Psoas muscle (tissue), 8 donors: ENCODE data around the gene FUCA1. TPM values are rescaled to one million over a fixed set of nuclear protein-coding genes. Genes with fewer than 3 reads are reported as not detected.

Experiments used
- ATAC-seq, 4 donors: fragments of 200-7000 bp; cut with Tn5 transposase; one replicate each; pipeline ENCODE4 v1.9.1; 2020; ENCODE audit warnings: moderate library complexity in 3 of 4, mild to moderate bottlenecking in 2 of 4
- DNase-seq, 2 donors: peaks; one replicate each; pipeline ENCODE4 v3.0.0-alpha.2; 2020
- H3K27ac ChIP-seq: fragments of 200-600 bp; one replicate; pipeline ENCODE4 v1.8.0; 2022
- H3K27me3 ChIP-seq, 3 donors: fragments of 200-600 bp in 1 of 3; one replicate each; pipeline versions ENCODE4 v1.6.1 to v1.8.0; 2013 to 2022; ENCODE audit warnings: low read length in 2 of 3, mild to moderate bottlenecking in 2 of 3, moderate library complexity in 1 of 3; ENCODE audit not compliant: insufficient read depth in 3 of 3
- H3K36me3 ChIP-seq, 2 donors: fragments of 200-600 bp in 1 of 2; one replicate each; pipeline versions ENCODE4 v1.6.1 to v1.8.0; 2013 to 2022; ENCODE audit warnings: low read depth in 1 of 2, mild to moderate bottlenecking in 1 of 2, moderate library complexity in 1 of 2; ENCODE audit not compliant: insufficient read depth in 1 of 2
- H3K4me1 ChIP-seq: fragments of 200-600 bp; one replicate; pipeline ENCODE4 v1.8.0; 2022
- H3K4me3 ChIP-seq: fragments of 200-600 bp; one replicate; pipeline ENCODE4 v1.8.0; 2022; ENCODE audit warnings: mild to moderate bottlenecking
- H3K9me3 ChIP-seq: fragments of 200-600 bp; one replicate; pipeline ENCODE4 v1.8.0; 2022
- CTCF ChIP-seq: fragments of 200-600 bp; IDR thresholded peaks from one replicate; pipeline ENCODE4 v1.8.0; 2022; ENCODE audit warnings: antibody characterized with exemption
- WGBS, 3 donors: extraction: QIAGEN DNeasy Blood & Tissue Kit; methylation state at CpG; one replicate each; pipeline versions ENCODE4 v1.1.6 to v1.1.7; 2013; 5-methylcytosine and 5-hydroxymethylcytosine counted together
- intact Hi-C, 2 donors: fragments of 100-400 bp; cut with DNase I; formaldehyde crosslinking; loops; one replicate each; pipeline versions ENCODE4 v1.11.0 to v1.14.2; 2022
- polyA plus RNA-seq, 3 donors: library from polyadenylated mRNA; stranded (reverse); fragments of 200-250 nt; gene quantifications; one replicate each; pipeline ENCODE4 v1.2.3, GENCODE V29; 2013
- total RNA-seq, 4 donors: library from RNA; stranded (reverse); fragmentation: NEBNext Ultra II Directional in 2 of 4; extraction: Animal tissue kit (Norgen Biotek cat#: 25700) in 2 of 4; gene quantifications; one replicate each; pipeline versions ENCODE4 v1.2.1 to v1.2.4, GENCODE V29; 2021 to 2023
- donor health status: healthy with polysubstance abuse.
- donor health status: DM: no; HTN: no; CAD: no; lungs with moderate emphysema.
- donor health status: Bipolar disorder and iron deficiency.
- donor health status: healthy.
- donor health status: DM: yes; HTN: yes; CAD: no.
- donor health status: DM: no; HTN: no; CAD: no.
- donor health status: DM: no; HTN: no; CAD: no.
- donor health status: DM: yes; HTN: yes; CAD: no.

The FUCA1 gene
- total and polyA plus RNA-seq, 7 donors, result 5.9 to 17.3 (median 9.2) TPM

- no peak within 1 kb of the TSS for H3K4me3 ChIP-seq
- DNase-seq (no peak), ATAC-seq (no peak)
- no peaks in the 10 kb centered on the region for H3K9me3 ChIP-seq
- H3K27ac ChIP-seq, result no peak within 1 kb of the TSS
- WGBS, 3 donors, result 70 to 85% (median 77%) methylated on average over 7 of the region's 7 CpGs
- no peaks in the 10 kb centered on the region for H3K36me3 ChIP-seq
- TF ChIP-seq CTCF, result no peak
- peaks cover 0 to 2% (median 0%) of the 10 kb centered on the region in 3 donors for H3K27me3 ChIP-seq
- H3K4me1 ChIP-seq, result no peaks in the 10 kb centered on the region
- intact Hi-C loops, result no loop called here
These were observed 45.3 kb upstream of the FUCA1 start, which contains the start of gene CNR2 for GRCh38 chr1:23913212-23913880. CNR2 (minus strand) TSS chr1:23913362; CDS start chr1:23875617, 37,745 bp downstream.

GRCh38 chr1:23911921-23912320 is 43.8 kb upstream of the FUCA1 start:
- H3K27me3 ChIP-seq, result peaks cover 0 to 2% (median 0%) of the 10 kb centered on the region in 3 donors
- no peaks in the 10 kb centered on the region for H3K9me3 ChIP-seq
- WGBS, 3 donors, result 77 to 81% (median 80%) methylated on average over 8 of the region's 8 CpGs
- no peak overlapping the region for H3K4me3 ChIP-seq
- ATAC-seq (no peak), DNase-seq (no peak)
- H3K4me1 ChIP-seq, result no peaks in the 10 kb centered on the region
- H3K27ac ChIP-seq, result no peak overlapping the region
- no peak for TF ChIP-seq CTCF
- no peaks in the 10 kb centered on the region for H3K36me3 ChIP-seq
- intact Hi-C loops, result no loop called here

- H3K27me3 ChIP-seq, result peaks cover 0 to 4% (median 4%) of the 10 kb centered on the region in 3 donors
- WGBS, 3 donors, result 68 to 80% (median 74%) methylated on average over 11 of the region's 11 CpGs
- no peak for TF ChIP-seq CTCF
- intact Hi-C loops, result no loop called here
- no peaks in the 10 kb centered on the region for H3K4me1 ChIP-seq
- DNase-seq, result no peak
- no peaks in the 10 kb centered on the region for H3K36me3 ChIP-seq
- H3K9me3 ChIP-seq, result no peaks in the 10 kb centered on the region
- H3K27ac ChIP-seq, result no peak overlapping the region
- H3K4me3 ChIP-seq, result no peak overlapping the region
- no peak for ATAC-seq
These were observed 42.6 kb upstream of the FUCA1 start for GRCh38 chr1:23910553-23911246.

GRCh38 chr1:23910144-23910543 is 42.1 kb upstream of the FUCA1 start:
- no peaks in the 10 kb centered on the region for H3K4me1 ChIP-seq
- intact Hi-C loops, result no loop called here
- no peak overlapping the region for H3K27ac ChIP-seq
- DNase-seq (no peak), ATAC-seq (no peak)
- H3K9me3 ChIP-seq, result no peaks in the 10 kb centered on the region
- H3K4me3 ChIP-seq, result no peak overlapping the region
- TF ChIP-seq CTCF, result no peak
- peaks cover 0 to 6% (median 4%) of the 10 kb centered on the region in 3 donors for H3K27me3 ChIP-seq
- no peaks in the 10 kb centered on the region for H3K36me3 ChIP-seq
- 90 to 96% (median 90%) methylated on average over 8 of the region's 8 CpGs for WGBS, 3 donors
